H9 (cell line): ENCODE measurements around the gene LRRC17. TPM values are rescaled to one million over a fixed set of nuclear protein-coding genes. Genes with fewer than 3 reads are reported as not detected.

Experiments
- DNase-seq: peaks from one replicate; pipeline ENCODE4 v3.0.0-alpha.2; 2017
- H2AFZ ChIP-seq: one replicate; pipeline ENCODE4 v1.6.1; 2013; ENCODE audit warnings: mild to moderate bottlenecking, low read length, control low read depth, moderate library complexity
- H2AK5ac ChIP-seq: 2 replicates; pipeline ENCODE4 v1.6.1; 2013; ENCODE audit warnings: low read length, control low read depth, mixed read lengths; ENCODE audit not compliant: insufficient read length
- H2BK120ac ChIP-seq: one replicate; pipeline ENCODE4 v1.6.1; 2013; ENCODE audit warnings: low read depth, mild to moderate bottlenecking, low read length, control low read depth, inconsistent platforms; ENCODE audit not compliant: poor library complexity, severe bottlenecking
- H2BK12ac ChIP-seq: 2 replicates; pipeline ENCODE4 v1.6.1; 2013; ENCODE audit warnings: low read length, control low read depth, mixed read lengths, low read depth; ENCODE audit not compliant: insufficient read length
- H2BK15ac ChIP-seq: 2 replicates; pipeline ENCODE4 v1.6.1; 2013; ENCODE audit warnings: low read depth, low read length, control low read depth
- H2BK20ac ChIP-seq: one replicate; pipeline ENCODE4 v1.6.1; 2013; ENCODE audit warnings: low read depth, mild to moderate bottlenecking, low read length, control low read depth, inconsistent platforms; ENCODE audit not compliant: poor library complexity, severe bottlenecking
- H2BK5ac ChIP-seq: 2 replicates; pipeline ENCODE4 v1.6.1; 2013; ENCODE audit warnings: low read length, control low read depth, mixed read lengths; ENCODE audit not compliant: insufficient read length
- H3K14ac ChIP-seq: 2 replicates; pipeline ENCODE4 v1.6.1; 2013; ENCODE audit warnings: low read length, control low read depth; ENCODE audit not compliant: insufficient read depth
- H3K18ac ChIP-seq: 2 replicates; pipeline ENCODE4 v1.6.1; 2013; ENCODE audit warnings: low read depth, mild to moderate bottlenecking, mixed read lengths, low read length, control low read depth; ENCODE audit not compliant: insufficient read length
- H3K23ac ChIP-seq: 2 replicates; pipeline ENCODE4 v1.6.1; 2013; ENCODE audit warnings: low read length, control low read depth, mixed read lengths, low read depth; ENCODE audit not compliant: insufficient read length
- H3K23me2 ChIP-seq: 2 replicates; pipeline ENCODE4 v1.6.1; 2013; ENCODE audit warnings: low read depth, mild to moderate bottlenecking, mixed read lengths, low read length, control low read depth; ENCODE audit not compliant: insufficient read length, poor library complexity, severe bottlenecking
- H3K27ac ChIP-seq: 2 replicates; pipeline ENCODE4 v1.5.1; 2013; ENCODE audit warnings: low read length, control low read depth, mixed read lengths, low read depth; ENCODE audit not compliant: insufficient read length
- H3K27me3 ChIP-seq: 2 replicates; pipeline ENCODE4 v1.6.1; 2013; ENCODE audit warnings: low read length, control low read depth, inconsistent platforms; ENCODE audit not compliant: insufficient read depth
- H3K4ac ChIP-seq: 2 replicates; pipeline ENCODE4 v1.6.1; 2013; ENCODE audit warnings: low read depth, mild to moderate bottlenecking, control low read depth, inconsistent platforms, low read length, moderate library complexity
- H3K4me1 ChIP-seq: 2 replicates; pipeline ENCODE4 v1.6.1; 2013; ENCODE audit warnings: low read length, control low read depth, inconsistent platforms; ENCODE audit not compliant: insufficient read depth
- H3K4me2 ChIP-seq: 2 replicates; pipeline ENCODE4 v1.6.1; 2013; ENCODE audit warnings: low read length, control low read depth, mixed read lengths; ENCODE audit not compliant: insufficient read length, insufficient read depth
- H3K56ac ChIP-seq: 2 replicates; pipeline ENCODE4 v1.6.1; 2013; ENCODE audit warnings: low read depth, mild to moderate bottlenecking, mixed read lengths, low read length, control low read depth; ENCODE audit not compliant: insufficient read length
- H3K79me1 ChIP-seq: 2 replicates; pipeline ENCODE4 v1.6.1; 2013; ENCODE audit warnings: low read depth, mild to moderate bottlenecking, moderate library complexity, low read length, control low read depth, inconsistent platforms; ENCODE audit not compliant: insufficient read depth, poor library complexity, severe bottlenecking
- H3K79me2 ChIP-seq: 2 replicates; pipeline ENCODE4 v1.6.1; 2013; ENCODE audit warnings: low read length, control low read depth, inconsistent platforms; ENCODE audit not compliant: insufficient read depth
- H3K9ac ChIP-seq: 2 replicates; pipeline ENCODE4 v1.6.1; 2013; ENCODE audit warnings: low read length, control low read depth, mixed read lengths; ENCODE audit not compliant: insufficient read length; ENCODE audit errors: extremely low read depth
- H3K9me3 ChIP-seq: one replicate; pipeline ENCODE4 v1.6.1; 2013; ENCODE audit warnings: low read depth, low read length, inconsistent platforms; ENCODE audit not compliant: control insufficient read depth
- H3T11ph ChIP-seq: one replicate; pipeline ENCODE4 v1.6.1; 2013; ENCODE audit warnings: mild to moderate bottlenecking, low read length, control low read depth, inconsistent platforms
- H4K20me1 ChIP-seq: one replicate; pipeline ENCODE4 v1.6.1; 2013; ENCODE audit not compliant: control insufficient read depth, insufficient read length, insufficient read depth
- H4K5ac ChIP-seq: 2 replicates; pipeline ENCODE4 v1.6.1; 2013; ENCODE audit warnings: low read depth, mild to moderate bottlenecking, mixed read lengths, low read length, control low read depth; ENCODE audit not compliant: insufficient read length
- H4K8ac ChIP-seq: replicated peaks from 2 replicates; pipeline ENCODE4 v1.6.1; 2013; ENCODE audit warnings: low read length, control low read depth, mixed read lengths, low read depth; ENCODE audit not compliant: insufficient read length
- H4K91ac ChIP-seq: 2 replicates; pipeline ENCODE4 v1.6.1; 2013; ENCODE audit warnings: low read depth, mild to moderate bottlenecking, moderate library complexity, mixed read lengths, low read length, control low read depth; ENCODE audit not compliant: insufficient read length
- H3K27ac Mint-ChIP-seq, 3 experiments: 2 replicates in 2 of 3; 3 replicates in 1 of 3; pipeline ENCODE4 v1.8.0; 2020 to 2021; ENCODE audit warnings: mixed read lengths in 3 of 3, mild to moderate bottlenecking in 1 of 3, moderate library complexity in 1 of 3
- H3K27me3 Mint-ChIP-seq: 2 replicates; pipeline ENCODE4 v1.8.0; 2021; ENCODE audit warnings: low read depth, mild to moderate bottlenecking, moderate library complexity, mixed read lengths
- H3K36me3 Mint-ChIP-seq, 3 experiments: 2 replicates in 2 of 3; 3 replicates in 1 of 3; pipeline ENCODE4 v1.8.0; 2020 to 2021; ENCODE audit warnings: low read depth in 3 of 3, mixed read lengths in 3 of 3; ENCODE audit not compliant: insufficient read depth in 1 of 3
- H3K4me1 Mint-ChIP-seq, 2 experiments: 2 replicates each; pipeline ENCODE4 v1.8.0; 2020; ENCODE audit warnings: mixed read lengths in 2 of 2
- H3K4me3 Mint-ChIP-seq, 2 experiments: 2 replicates in 1 of 2; 3 replicates in 1 of 2; pipeline ENCODE4 v1.8.0; 2020 to 2021; ENCODE audit warnings: mild to moderate bottlenecking in 2 of 2, mixed read lengths in 2 of 2, moderate library complexity in 1 of 2
- H3K9me3 Mint-ChIP-seq, 2 experiments: 2 replicates in 1 of 2; 3 replicates in 1 of 2; pipeline ENCODE4 v1.8.0; 2020; ENCODE audit warnings: mild to moderate bottlenecking in 2 of 2, mixed read lengths in 2 of 2, moderate library complexity in 1 of 2
- CTCF ChIP-seq: fragments of 200-600 bp; sonication (generic); conservative IDR thresholded peaks from 3 replicates; pipeline ENCODE4 v1.8.0; 2021; ENCODE audit warnings: antibody characterized with exemption, mild to moderate bottlenecking
- WGBS: extraction: QIAGEN DNeasy Blood & Tissue Kit; methylation state at CpG from one replicate; pipeline ENCODE4 v1.1.7; 2013; ENCODE audit warnings: missing lambda C conversion rate, low lambda C conversion rate, mixed read lengths; ENCODE audit not compliant: insufficient read length; ENCODE audit errors: extremely low coverage; 5-methylcytosine and 5-hydroxymethylcytosine counted together
- total RNA-seq: library from RNA; stranded (reverse); gene quantifications from 2 replicates; pipeline ENCODE4 v1.2.1, GENCODE V29; 2021

LRRC17 gene
- total RNA-seq, 1 experiment from 2014 or later = 2.0 TPM

GRCh38 chr7:102874166-102874829, 38.5 kb upstream of the LRRC17 start:
- no peaks in the 10 kb centered on the region for H3K4me1 Mint-ChIP-seq
- no peaks in the 10 kb centered on the region for H3K27me3 Mint-ChIP-seq
- TF ChIP-seq CTCF = no peak
- no peak overlapping the region for H3K27ac Mint-ChIP-seq
- Histone ChIP-seq H3K9me3 (no peaks in the 10 kb centered on the region), H2BK12ac (no peak overlapping the region), H2BK5ac (no peak overlapping the region), H3K56ac (no peak overlapping the region), H3K27me3 (no peaks in the 10 kb centered on the region), H3K9ac (no peak overlapping the region), H2BK120ac (no peak overlapping the region), H2AFZ (no peak overlapping the region), H3K79me2 (no peaks in the 10 kb centered on the region), H2BK20ac (no peak overlapping the region), H4K5ac (no peak overlapping the region), H4K20me1 (no peaks in the 10 kb centered on the region), H2BK15ac (no peak overlapping the region), H3K4me1 (no peaks in the 10 kb centered on the region), H3K4ac (no peak overlapping the region), H4K8ac (no peak overlapping the region), H3K27ac (no peak overlapping the region), H3K79me1 (no peaks in the 10 kb centered on the region), H3K14ac (no peak overlapping the region), H3K4me2 (no peak overlapping the region), H3K23me2 (no peaks in the 10 kb centered on the region), H3K23ac (no peak overlapping the region), H4K91ac (no peak overlapping the region), H3T11ph (no peak overlapping the region), H3K18ac (no peak overlapping the region), H2AK5ac (no peak overlapping the region)
- no peaks in the 10 kb centered on the region for H3K36me3 Mint-ChIP-seq
- H3K9me3 Mint-ChIP-seq = no peaks in the 10 kb centered on the region
- DNase-seq = no peak
- no peak overlapping the region for H3K4me3 Mint-ChIP-seq
- WGBS = no CpG with 5 or more reads among the region's 5 CpGs
